Bronchial epithelial cell (primary cell): ENCODE data around the gene IGF1R. TPM values are rescaled to one million over a fixed set of nuclear protein-coding genes. Genes with fewer than 3 reads are reported as not detected.
A peak's percentile ranks its signal among the peaks of the same experiment; 100 is the strongest.

Experiments
- DNase-seq: peaks from one replicate; pipeline ENCODE4 v3.0.0-alpha.2; 2010; ENCODE audit warnings: low read depth
- FAIRE-seq: peaks from 2 replicates; lab custom pipeline; 2011; peaks lifted over from hg19 to GRCh38; lab: Jason Lieb, UNC
- H3K27me3 ChIP-seq: 2 replicates; pipeline ENCODE4 v1.5.1; 2011; ENCODE audit warnings: low read length; ENCODE audit not compliant: control insufficient read depth, insufficient read depth
- H3K36me3 ChIP-seq: 2 replicates; pipeline ENCODE4 v1.5.1; 2011; ENCODE audit warnings: low read length; ENCODE audit not compliant: control insufficient read depth, insufficient read depth
- H3K4me3 ChIP-seq: 2 replicates; pipeline ENCODE4 v1.5.1; 2011; ENCODE audit warnings: mild to moderate bottlenecking, low read depth, low read length, control low read depth
- total RNA-seq: library from RNA; depleted of rRNA; stranded (reverse); fragments of >200 nt; gene quantifications from 2 replicates; pipeline ENCODE4 v1.2.1, GENCODE V29; 2014
- TF ChIP-seq, protein P1 (sequence below): IDR thresholded peaks from 2 replicates; pipeline ENCODE4 v1.5.1; 2011; ENCODE audit warnings: mild to moderate bottlenecking, moderate library complexity, low read length, control low read depth, inconsistent platforms; ENCODE audit not compliant: insufficient read depth, severe bottlenecking

Gene IGF1R
- total RNA-seq, 1 donor from 2014 or later, result 39.5 TPM

DNA sequence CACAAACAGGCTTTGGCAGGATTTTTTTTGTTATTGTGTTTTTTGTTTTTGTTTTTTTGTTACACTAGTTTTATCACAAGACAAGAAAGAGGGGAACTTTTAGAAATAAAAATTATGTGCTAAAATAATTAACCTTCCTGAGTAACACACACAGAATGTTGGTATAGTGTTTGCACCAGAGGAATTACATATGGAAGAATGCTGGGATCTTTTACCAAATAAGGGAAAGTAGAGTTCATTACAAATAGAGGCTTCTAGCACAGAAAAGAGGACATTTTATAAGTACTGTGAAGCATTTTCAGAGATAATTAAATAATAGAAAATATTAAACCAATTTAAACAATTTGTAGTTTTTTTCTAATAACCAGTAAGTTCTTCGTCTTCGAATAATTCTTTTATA is 116.0 kb downstream of the IGF1R start:
- Histone ChIP-seq H3K27me3 (no peaks in the 10 kb centered on the region), H3K36me3 (no peaks in the 10 kb centered on the region), H3K4me3 (no peak overlapping the region)
- FAIRE-seq (no peak), DNase-seq (no peak)
- TF ChIP-seq, protein P1, sequence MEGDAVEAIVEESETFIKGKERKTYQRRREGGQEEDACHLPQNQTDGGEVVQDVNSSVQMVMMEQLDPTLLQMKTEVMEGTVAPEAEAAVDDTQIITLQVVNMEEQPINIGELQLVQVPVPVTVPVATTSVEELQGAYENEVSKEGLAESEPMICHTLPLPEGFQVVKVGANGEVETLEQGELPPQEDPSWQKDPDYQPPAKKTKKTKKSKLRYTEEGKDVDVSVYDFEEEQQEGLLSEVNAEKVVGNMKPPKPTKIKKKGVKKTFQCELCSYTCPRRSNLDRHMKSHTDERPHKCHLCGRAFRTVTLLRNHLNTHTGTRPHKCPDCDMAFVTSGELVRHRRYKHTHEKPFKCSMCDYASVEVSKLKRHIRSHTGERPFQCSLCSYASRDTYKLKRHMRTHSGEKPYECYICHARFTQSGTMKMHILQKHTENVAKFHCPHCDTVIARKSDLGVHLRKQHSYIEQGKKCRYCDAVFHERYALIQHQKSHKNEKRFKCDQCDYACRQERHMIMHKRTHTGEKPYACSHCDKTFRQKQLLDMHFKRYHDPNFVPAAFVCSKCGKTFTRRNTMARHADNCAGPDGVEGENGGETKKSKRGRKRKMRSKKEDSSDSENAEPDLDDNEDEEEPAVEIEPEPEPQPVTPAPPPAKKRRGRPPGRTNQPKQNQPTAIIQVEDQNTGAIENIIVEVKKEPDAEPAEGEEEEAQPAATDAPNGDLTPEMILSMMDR, result no peak

DNA sequence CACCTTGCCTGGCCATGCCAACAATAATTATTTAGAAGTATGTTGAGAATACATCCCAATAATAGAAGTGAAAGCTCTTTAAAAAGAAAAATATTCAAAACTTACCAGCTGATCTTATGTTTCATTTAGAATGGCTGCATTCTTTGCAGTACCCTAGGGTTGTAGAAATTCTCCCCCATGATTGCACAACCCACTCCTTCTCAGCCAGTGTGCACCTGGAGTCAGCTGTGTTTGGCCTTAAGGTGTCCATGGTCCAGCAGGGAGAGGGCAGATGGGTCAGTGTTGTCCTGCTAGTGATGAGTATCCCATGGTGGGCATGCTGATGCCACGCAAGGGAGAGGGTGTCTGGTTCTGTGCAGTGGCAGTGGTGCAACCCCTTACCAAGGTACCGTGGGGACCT is 117.3 kb downstream of the IGF1R start:
- H3K27me3 ChIP-seq, result no peaks in the 10 kb centered on the region
- TF ChIP-seq, protein P1, result no peak
- no peak overlapping the region for H3K4me3 ChIP-seq
- H3K36me3 ChIP-seq, result no peaks in the 10 kb centered on the region
- FAIRE-seq, result no peak
- DNase-seq, result no peak

DNA sequence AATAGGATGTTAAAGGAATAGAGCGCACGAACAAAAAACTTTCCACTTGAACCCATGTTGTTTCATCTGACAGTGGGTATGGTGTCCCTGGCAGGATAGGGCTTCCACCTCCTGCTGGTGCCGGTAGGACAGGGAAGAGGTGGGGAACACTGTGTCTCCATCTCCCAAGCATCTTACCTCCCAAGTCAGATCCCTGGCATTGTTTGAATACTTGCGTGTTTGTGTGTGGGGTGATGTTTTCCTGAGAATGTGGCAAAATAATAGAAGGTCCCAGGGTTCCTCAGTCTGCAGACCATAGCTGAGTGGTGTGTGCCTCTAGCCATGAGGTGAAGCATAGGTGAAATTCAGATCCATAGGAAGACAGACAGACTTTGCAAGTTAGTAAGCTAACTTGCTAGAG is 119.4 kb downstream of the IGF1R start:
- FAIRE-seq (peak; percentile 52), DNase-seq (no peak)
- Histone ChIP-seq H3K27me3 (no peaks in the 10 kb centered on the region), H3K4me3 (no peak overlapping the region), H3K36me3 (no peaks in the 10 kb centered on the region)
- TF ChIP-seq, protein P1, result no peak

DNA sequence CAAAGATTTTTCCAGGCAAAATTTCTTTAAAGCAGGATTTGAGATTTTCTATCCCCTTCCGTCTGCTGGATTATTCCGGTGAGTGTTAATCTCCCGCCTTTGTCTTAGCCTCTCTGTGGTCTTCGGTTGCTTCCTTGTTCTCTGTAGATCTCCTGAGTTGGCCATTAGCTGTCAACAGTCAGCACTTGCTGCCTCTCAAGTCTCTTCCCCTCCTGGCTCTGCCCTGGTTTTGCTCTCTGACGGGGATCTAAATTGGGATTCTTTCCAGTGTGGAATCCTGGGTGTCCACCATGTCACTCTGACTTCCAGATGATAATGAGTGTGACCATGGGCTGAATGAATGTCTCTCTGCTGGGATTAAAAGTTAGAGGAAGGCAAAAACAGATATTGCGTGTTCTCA is 121.5 kb downstream of the IGF1R start:
- DNase-seq (no peak), FAIRE-seq (no peak)
- Histone ChIP-seq H3K27me3 (no peaks in the 10 kb centered on the region), H3K36me3 (no peaks in the 10 kb centered on the region), H3K4me3 (no peak overlapping the region)
- TF ChIP-seq, protein P1, result no peak

DNA sequence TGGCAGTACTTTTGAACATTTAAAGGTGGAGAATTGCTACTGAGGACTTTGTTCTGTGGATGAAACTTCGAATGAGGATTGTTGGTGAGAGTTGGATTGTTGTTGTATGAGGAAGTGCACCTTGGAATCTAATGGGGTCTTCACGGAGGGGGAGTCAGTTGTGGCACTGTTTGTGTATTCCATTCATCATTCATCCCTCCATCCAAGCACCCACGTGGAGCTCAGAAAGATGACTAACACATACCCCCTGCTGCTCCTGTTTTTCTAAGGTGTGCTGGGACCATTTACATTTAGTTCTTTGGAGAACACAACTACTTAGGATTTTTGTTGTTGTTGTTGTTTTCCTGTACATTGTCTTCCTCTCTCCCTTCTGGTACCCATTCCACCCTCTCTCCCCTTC is 122.6 kb downstream of the IGF1R start:
- TF ChIP-seq, protein P1, result no peak
- Histone ChIP-seq H3K4me3 (no peak overlapping the region), H3K27me3 (no peaks in the 10 kb centered on the region), H3K36me3 (no peaks in the 10 kb centered on the region)
- DNase-seq (no peak), FAIRE-seq (no peak)

DNA sequence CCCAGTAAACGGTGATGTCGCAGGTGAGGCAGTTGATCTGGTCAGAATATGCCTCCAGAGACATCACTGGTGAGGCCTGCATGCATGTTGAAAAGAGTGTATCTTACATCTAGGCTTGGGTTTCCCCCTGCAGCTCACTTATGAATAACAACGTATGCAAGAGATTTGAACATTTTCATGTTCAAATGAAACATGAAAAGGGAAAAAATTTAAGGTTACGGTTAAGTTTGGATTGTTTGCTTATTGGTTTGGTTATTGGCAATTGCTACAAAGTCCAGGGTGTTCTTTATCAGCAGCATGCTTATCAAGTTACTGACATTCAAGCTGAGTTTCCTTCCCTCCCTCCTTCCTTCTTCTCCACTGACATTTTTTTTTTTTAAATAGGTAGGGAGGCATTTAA is 123.2 kb downstream of the IGF1R start:
- TF ChIP-seq, protein P1, result no peak

More for the DNA sequence above, 123.2 kb downstream of the IGF1R start:
- DNase-seq, result no peak
- Histone ChIP-seq H3K36me3 (no peaks in the 10 kb centered on the region), H3K27me3 (no peaks in the 10 kb centered on the region), H3K4me3 (no peak overlapping the region)
- FAIRE-seq, result no peak
